Activated CD4-positive, alpha-beta T cell treated with anti-CD3 and anti-CD28 coated beads for 4 hours (primary cell): Measurements from ENCODE around the gene NFIB.

Experiments used
- DNase-seq, 2 donors: peaks; one replicate each; pipeline ENCODE4 v3.0.0-alpha.2; 2020

The NFIB gene

DNA sequence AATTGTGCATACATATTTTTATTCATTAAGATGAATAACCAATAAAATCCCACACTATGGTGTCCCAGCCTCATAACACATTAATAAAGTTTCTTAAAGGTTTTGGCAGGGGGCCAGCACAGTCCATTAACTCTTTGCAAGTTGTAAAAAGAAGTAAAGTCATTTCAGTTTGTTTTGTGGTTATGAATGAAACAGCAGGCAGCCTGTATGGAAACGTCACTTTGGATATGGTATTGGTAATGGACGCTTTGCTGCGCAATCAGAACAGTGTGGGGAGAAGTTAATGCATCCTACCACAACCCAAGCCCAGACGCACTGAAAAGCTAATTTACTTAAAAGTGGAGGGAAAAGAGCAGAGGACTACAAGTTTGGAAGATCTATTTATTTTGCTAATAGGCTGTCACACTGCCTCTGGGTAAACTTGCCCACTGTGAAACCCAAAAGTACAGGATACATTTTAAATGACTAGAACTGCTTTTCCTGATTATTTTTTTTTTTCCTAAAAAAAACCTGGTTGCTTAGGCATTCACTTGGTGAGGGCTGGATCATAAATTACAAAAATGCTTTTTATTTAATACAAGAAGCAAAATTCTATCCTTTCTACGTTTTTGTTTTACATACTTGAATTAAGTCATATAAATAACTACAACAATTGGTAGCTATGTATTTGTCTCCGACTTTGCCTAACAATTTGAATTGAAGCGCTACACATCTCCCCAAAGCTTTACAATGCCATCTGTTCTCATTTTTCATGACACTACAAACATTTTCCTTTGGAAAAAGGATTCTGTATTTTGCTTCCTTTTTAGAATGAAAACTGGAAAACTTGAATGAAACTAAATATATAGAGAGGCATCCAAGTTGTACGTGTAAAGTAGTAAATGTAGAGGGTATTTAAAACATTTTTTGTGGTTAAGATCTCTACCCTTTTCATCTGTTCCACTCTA, 104.3 kb downstream of the NFIB start:
- no peak for DNase-seq

DNA sequence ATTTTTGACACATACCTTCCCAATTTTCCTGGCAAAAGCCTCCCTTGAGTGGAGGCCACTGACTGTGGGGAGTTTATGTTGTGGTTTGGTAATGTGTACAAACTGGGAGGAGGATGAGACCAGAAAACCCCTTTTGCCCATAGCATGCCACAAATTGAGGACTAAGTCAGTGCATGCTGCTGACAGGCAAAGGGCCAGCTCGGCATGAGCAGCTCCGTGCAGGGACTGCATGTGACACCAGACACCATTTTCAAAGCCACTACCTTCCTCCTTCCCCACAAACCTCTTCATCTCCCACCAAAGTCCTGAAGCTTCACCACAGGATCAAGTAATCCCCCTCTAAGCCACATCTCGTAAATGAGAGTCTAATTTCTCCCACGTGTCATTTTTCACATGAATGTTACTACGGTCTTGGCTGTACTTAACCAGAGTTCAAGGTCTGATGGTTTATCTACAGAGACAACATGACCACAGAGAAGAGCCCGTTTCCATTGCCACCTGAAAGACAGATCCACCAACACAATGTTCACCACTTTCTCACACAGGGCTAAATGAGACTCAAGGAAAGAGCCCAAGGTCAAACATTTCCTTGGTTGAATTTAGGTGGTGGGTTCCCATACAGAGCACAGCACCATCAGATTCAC, 106.5 kb downstream of the NFIB start:
- no peak for DNase-seq

DNA sequence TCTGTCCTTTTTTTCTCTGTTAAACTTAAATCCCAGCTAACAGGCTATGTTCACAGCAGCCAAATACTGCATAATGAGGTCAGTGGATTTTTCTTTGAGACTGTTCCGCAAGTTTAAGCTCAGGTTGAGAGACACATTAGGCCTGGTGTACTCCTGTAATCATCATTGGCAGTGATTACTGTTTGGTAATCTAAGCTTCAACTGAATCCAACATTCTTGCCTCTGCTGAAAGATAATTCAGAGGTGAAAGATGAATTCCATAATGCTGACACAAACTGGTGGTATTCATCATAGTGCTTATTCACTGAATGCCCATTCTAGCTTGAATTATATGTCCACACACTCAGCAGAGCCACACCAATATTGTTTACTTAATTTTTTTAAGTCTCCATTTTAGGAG, 108.5 kb downstream of the NFIB start:
- no peak for DNase-seq

DNA sequence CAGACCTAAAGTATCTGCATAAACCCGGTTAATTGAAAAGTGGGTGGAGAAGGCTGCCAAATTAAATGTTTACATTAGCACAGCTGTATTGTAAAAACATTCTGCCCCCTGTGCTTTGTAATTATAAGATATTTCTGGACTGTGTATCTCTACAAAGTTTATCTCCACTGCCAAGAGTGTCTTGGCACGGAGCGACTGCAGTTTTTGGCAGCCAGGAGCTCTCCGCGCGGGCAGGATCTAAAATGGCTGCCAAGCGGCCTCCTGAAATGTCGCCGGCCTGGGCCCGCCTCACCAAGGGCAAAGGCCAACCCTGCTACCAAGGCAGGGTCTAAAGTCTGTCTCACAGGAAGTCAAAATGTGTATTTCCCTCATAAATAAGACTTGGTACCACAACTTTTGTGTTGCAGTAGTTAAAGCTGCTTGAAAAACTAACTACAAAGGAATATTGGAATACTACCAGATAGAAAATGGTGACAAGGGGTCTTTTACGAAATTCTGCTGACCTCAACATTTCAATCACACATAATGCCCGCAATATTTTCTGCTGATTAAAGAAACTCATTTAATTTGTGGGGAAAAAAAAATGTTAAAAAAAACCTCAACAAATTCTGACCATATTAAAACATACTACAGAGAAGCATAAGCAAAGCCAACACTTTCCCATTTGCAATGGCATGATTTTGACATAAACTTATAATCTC, 110.4 kb downstream of the NFIB start:
- DNase-seq: no peak

DNA sequence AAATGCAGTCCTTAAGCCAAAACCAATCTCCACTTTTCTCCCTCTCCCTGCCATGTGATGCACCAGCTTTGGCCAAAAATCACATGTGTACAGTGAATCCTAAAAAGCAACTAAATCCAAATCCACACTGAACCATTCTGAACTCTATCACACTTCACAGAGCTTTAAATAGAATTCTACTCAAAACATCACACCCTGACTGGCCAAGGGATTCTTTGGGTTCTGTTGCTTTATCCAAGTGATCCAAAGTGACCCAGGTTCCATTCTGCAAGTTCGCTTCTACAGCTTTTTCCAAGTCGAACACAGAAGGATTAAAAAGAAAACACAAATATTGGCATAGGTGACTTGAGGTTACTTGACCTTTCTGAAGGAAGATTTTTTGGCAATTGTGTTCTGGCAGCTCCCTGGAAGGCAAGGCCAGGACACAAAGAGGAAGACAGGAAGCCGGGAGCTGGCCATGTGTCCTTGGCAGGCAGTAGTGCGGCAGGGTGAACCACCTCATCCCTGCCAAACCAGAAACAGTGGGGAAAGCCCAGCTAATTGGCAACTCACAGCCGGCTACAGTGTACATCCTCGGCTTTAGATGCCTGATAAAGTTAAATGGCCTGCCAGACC, 115.0 kb downstream of the NFIB start:
- no peak for DNase-seq

DNA sequence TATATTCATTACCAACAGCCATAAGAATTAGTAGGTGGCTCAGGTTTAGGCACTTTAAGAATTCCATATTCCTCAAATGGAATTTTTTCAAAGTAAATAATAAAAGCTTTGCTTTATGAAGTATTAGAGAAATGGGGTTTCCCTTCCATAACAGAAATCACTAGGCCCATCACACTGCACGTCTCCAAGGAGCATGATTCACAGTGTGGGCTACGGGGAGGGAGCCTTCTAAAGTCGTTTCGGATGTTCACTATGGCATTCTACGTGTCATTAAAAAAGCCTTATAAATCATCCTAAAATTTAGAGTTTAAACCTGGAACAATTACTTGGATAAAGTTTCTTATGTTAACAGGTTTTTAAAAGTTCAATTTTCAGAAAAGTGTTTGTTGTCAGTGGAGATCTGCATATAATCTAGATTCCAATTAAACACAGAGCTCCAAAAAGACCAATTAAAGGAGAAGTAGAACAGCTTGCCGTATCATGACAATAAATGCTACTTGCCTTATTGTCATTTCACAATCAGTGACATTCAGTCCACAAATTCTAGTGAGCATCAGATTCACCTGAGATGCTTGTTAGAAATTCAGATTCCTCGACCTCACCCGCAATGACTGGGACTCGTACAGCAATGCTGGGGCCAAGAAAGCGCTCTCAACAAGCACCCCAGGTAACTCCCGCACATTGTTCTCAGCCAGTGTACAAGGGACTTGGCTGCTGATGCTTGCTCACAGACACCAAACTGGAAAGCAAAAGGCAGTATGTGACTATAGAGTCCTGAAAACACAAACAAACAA, 115.7 kb downstream of the NFIB start:
- no peak for DNase-seq

DNA sequence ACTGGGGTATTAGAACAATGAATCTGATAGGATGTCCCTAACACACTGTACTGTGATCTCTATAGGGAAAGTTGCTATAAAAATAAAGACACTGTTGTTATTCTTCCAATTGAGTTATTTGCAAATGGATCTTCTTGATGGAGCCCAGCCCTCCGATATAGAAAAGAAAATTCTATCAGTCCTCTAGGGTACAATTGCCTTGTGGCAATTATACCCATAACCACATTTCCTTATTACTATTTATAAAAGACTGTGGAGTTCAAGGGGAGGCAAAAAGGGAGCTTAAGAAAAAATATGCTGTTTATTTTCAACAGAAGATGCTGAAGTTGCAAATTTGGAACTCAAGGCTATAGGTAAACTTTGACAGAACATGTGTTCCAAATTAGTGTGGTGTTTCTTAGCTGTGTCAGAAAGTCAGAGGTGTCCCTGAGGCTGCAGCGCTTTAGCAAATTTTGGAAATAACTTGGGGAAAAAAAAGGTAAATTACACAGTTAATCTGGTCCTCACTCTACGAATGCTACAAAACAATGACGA, 116.5 kb downstream of the NFIB start:
- DNase-seq: no peak

DNA sequence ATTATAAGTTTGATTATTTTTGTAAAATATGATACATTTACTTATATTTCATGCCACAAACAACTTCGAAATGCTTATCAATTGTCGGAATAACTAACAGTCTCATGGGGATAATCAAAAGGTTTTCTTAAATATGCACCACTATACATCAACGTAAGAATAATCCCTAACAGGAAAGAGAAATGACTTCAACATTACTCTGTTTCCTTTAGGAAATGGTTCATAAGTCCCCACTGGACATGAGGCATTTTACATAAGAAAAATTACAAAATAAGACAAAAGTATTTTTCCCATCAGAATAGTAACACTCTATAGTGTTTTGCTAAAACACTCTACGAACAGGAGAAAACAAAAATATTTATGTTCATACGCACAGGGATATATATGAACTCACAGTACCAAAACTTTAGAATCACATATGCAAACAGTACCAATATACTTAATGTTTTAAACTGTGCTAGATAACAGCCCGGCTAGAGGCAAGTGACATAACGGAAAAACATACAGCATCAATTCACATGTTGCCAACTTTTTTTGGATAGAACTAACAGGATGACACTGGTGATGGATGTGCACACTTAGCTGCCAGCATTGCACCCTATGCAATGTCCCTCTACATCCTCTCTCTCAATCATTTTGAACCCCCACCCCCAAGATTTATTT, 120.5 kb downstream of the NFIB start:
- no peak for DNase-seq

DNA sequence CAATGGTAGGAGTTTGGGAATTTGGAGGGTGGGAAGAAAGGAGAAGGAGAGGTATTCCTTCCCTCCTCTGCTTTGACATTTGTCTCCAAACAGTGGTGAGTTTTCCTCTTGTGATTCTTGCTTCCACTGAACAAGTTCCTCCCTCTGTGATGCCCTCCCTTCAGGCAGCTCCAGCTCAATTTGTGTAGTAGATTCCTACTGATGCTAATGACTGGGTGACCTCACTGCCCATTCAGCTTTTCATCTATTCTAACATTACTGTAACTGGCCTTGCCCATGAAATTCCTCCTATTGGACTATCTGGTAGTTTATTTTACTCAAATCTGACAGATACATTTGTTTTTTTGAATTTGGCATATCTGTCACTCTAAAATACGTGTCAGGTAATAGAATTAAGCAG, 121.4 kb downstream of the NFIB start:
- no peak for DNase-seq

DNA sequence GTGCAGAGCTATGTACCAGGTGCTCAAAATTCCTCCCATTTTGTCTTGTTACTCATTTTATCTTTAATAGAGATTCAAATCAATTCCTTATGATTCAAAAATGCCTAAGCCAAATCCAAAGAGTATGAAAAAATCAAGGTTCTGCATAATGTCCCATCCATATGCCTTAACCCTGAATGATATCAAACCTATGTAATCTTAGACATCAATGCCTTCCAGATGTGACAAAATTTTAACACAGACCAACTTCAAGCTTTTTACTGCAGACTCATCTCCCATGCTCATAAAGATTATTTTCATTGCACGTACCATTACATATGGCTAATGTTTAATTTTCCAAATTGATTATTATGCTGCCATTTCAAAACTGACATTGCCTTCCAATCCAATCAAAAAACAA, 122.4 kb downstream of the NFIB start:
- DNase-seq: no peak

DNA sequence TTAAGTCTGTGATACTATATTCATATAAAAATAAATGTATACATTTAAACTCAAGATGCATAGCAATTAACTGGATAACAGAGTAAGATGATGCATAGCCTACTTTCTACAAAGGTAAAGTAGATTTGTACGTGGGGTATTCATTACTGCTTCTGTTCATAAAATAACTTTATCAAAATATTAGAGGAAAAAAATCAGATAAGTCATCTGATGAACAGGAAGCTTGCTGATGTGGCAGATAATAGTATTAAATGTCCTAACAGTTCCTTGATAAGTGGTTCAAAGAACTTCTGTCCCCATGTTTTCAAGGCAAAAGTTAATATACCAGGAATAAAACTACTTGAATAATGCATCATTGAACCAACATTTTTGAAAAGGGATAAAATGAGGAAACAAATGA, 123.7 kb downstream of the NFIB start:
- no peak for DNase-seq

DNA sequence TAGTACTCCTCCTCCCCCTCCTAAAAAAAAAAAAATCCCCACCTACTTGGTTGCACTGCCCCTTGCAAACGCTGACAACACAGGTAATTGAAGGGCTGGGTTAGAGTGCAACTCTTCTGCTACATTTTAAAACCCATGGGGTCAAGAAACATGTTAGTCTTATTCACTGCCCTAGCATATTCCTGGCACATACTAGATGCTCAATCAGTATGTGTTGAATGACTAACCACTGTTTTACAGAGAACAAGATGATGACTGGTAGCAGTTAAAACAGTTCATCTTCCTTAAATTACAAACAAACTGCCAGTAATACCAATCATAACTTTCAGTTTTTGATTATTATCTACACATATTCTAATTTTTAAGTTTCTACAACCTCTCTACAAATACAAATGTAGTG, 124.4 kb downstream of the NFIB start:
- no peak for DNase-seq

DNA sequence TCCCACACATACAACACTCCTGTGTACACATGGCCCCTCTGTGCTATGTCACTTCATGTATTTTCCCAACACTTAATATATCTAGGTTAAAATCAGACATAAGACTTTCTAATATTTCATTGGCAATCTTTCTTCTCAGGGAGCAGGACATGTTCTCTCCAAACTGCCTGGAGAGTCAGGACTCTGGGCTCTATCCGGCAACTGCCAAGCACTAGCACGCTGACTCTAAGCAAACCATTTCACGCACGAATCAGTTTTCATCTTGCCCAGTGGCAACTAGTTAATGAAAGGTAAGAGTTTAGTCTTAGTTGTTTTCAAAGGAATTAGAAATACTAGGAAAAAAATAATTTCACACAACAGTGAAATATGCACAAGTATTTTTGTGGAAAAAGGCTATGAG, 124.8 kb downstream of the NFIB start:
- no peak for DNase-seq

DNA sequence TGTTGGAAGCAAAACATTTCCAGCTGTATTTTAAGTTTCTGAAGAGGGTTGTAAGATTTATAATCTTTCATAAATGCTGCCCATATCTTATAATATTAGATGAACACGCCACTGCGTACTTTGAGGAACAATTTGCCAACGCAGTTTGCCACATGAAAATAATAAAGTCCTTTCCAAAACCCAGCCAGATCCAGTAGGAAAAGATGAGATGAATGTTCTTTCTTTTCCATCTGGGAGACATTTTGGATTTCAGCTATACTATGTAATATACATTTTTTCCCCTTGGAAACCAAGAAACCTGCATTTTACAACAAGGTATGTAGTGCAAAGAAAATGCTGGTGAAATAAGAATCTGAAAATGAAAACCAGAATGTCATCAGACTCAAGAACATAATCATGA, 125.4 kb downstream of the NFIB start:
- no peak for DNase-seq

DNA sequence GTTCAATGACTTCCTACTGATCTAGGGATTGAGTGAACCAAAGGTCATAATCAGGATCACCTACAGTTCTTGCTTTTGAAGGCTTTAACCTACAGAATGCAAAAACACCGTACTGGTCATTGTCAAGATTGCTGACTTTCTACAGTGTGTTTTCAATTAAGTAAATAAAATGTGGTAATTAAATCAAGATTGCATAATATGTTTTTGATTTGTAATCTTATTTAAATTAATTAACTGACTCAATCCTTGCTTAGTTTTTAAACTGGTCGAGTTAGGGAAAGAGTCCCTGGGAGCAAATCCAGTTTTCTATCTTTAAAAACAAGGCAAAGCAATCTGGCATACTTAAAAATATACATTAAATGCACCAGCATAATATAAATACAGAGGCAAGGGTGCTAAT, 125.9 kb downstream of the NFIB start:
- DNase-seq: no peak

DNA sequence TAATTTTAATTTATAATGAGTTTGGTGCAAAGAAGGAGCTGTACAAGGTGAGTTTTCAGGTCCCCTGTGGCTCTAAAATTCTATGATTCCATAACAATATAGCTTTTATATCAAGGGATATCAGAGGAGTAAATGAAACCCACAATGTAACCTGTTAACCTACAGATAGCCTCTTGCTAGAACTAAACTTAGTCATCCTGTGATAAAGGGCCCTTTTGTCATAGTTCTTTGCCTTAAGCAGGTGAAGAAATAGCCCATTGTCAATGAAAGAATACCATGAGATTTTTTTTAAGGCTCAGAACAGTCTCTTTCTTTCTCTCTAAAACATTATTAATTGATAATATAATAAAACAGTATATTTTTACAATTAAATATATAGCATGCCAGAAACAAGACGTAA, 127.8 kb downstream of the NFIB start:
- DNase-seq: no peak

DNA sequence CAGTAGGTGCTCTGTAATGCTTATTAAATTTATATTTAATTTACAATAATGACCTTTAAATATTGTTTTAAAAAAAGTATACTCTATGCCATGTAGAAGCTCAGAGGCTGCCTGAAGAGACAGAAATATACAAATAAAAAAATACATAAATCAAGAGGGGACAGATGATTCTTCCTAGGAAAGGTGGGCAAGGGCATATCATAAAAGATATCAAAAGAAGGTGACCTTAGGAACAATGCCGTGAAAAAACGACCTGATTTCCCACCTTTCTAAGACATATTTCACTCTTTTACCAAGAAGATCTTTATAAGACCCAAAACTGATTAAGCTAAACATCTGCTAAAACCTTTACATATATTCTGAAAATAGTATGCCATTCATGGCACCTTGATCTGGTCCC, 128.9 kb downstream of the NFIB start:
- DNase-seq: no peak

DNA sequence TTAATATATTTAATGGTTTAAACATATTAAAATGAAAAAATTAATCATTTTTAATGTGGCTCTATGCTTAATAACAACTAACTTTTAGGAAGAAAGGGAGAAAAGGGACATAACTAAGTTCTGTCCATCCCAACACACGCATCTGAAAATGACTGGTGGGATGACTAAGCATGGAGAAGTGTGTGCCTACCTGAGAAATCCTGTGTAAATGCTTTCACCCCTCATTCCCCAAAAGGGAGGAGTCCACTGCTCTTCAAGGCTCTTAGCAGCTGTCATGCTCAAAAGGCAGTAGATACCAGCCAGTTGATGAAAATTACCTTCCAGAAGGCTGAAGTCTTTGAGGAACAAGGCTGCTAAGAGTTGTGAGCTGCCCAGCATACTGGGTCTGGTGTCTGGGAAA, 130.9 kb downstream of the NFIB start:
- DNase-seq: no peak

DNA sequence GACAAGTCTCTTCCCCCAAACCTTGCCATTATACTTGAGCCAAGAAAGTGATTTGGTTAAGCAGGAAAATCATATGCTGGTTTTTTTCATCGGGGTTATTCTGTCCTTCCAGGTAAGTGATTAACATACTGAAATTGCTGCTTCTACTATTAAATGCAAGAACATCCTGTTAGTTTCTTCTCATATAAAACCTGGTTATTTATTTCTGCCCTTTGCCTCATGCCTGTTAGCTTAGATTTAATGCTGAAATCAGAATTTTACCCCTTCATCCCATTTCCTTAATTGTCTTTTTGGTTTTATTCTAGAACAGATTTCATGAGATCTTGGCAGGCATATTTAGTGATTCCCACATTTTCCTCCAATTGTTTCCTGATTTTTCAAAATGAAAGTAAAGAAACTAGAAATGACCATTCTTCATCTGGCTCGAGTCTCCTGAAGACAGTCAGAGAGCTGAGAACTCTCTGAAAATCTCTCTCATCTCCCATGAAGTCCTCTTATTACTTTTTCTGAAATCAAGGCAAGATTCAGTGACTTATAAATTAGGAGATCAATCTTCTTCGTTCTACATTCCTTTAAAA, 132.9 kb downstream of the NFIB start:
- no peak for DNase-seq

DNA sequence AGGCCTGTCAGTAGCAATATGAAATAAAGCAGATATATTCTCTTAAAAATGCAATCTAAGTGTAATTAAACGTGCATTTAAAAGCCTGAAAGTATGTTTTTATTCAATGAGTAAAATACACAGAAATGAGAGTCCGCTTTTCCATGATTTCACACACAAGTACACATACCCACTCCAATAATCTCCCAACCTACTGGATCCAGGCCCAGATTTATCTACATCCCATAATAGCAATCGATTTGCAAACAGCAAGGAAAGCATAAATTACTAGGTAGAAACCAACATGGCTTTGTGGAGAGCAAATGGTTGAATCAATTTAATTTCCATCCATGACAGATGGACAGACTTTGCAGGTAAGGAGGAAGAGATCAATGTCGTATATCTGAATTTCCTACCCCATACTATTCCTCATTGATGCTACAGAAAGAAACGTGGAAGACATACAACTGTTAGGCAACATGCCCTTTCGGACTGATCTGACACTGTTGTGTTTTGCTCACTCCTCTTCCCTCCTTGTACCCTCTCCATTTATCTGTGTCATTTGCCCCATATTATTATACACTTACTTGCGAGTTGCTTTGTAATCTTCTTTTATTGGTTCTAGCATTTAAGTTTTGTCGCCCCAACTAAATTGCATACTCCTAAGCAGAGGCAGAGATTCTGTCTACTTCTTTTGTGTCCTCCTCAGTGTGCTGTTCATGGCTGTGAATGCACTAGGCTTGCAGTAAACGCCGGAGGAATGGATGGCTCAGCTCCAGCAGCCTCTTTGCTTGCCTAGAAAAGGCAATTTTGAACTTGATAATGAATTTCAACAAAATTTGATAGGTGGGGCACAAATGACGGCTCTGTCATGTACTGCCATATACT, 133.6 kb downstream of the NFIB start:
- DNase-seq: no peak
